Gastrocnemius medialis (tissue), 4 donors: ENCODE measurements around the gene MAGI1.

Experiments used
- CTCF ChIP-seq, 5 experiments: fragments of 450-650 bp in 3 of 5; fragments of 200-600 bp in 2 of 5; sonication (generic) in 2 of 5; IDR thresholded peaks in 4 of 5; conservative IDR thresholded peaks in 1 of 5; 1 replicate in 4 of 5; 2 replicates in 1 of 5; pipeline ENCODE4 v1.5.1; 2016 to 2019; ENCODE audit warnings: antibody characterized with exemption in 5 of 5, mild to moderate bottlenecking in 3 of 5, moderate library complexity in 3 of 5
- POLR2A ChIP-seq, 2 donors: fragments of 450-650 bp; IDR thresholded peaks; one replicate each; pipeline ENCODE4 v1.6.1; 2017; ENCODE audit warnings: antibody characterized with exemption in 2 of 2, mild to moderate bottlenecking in 2 of 2, moderate library complexity in 2 of 2

GRCh38 chr3:65716071-65716751 lies 322.5 kb downstream of the MAGI1 start:
- TF ChIP-seq CTCF (IDR thresholded peaks at IDR 0.05 in 4 of 5, conservative IDR thresholded peaks at IDR 0.05 in 1 of 5) (no peak), POLR2A (IDR thresholded peaks at IDR 0.05) (no peak)
